EL (cell line): ENCODE results near the gene MROH8.

ENCODE experiments used
- DNase-seq: peaks from one replicate; pipeline ENCODE4 v3.0.0-alpha.2; 2016

The MROH8 gene

GRCh38 chr20:37178839-37179682 is at the start of gene MROH8, which contains the start of gene RPN2:
TSS of gene MROH8 (minus strand) at chr20:37179548.
TSS of gene RPN2 (plus strand) at chr20:37179330. CDS start at chr20:37179357, 27 bp downstream.
- peak; percentile 98 for DNase-seq

- DNase-seq: no peak
Observed at GRCh38 chr20:37228656-37229055, 49.3 kb upstream of the MROH8 start.

GRCh38 chr20:37228082-37228481 is 48.7 kb upstream of the MROH8 start:
- no peak for DNase-seq

GRCh38 chr20:37226889-37227288 is 47.5 kb upstream of the MROH8 start:
- DNase-seq: no peak

- no peak for DNase-seq
Observed at GRCh38 chr20:37225146-37225545, 45.8 kb upstream of the MROH8 start.

GRCh38 chr20:37223053-37223452 is 43.7 kb upstream of the MROH8 start:
- peak; percentile 89 for DNase-seq

- DNase-seq: no peak
Observed at GRCh38 chr20:37222086-37222485, 42.7 kb upstream of the MROH8 start.

- no peak for DNase-seq
Observed at GRCh38 chr20:37220731-37221130, 41.4 kb upstream of the MROH8 start.

- DNase-seq: no peak
Observed at GRCh38 chr20:37219751-37220668, 40.7 kb upstream of the MROH8 start.

GRCh38 chr20:37218976-37219375 is 39.6 kb upstream of the MROH8 start:
- DNase-seq: no peak

GRCh38 chr20:37218441-37218840 is 39.1 kb upstream of the MROH8 start:
- DNase-seq: no peak

- DNase-seq: no peak
Observed at GRCh38 chr20:37209661-37210314, 30.4 kb upstream of the MROH8 start.

GRCh38 chr20:37209193-37209592 is 29.8 kb upstream of the MROH8 start:
- no peak for DNase-seq

GRCh38 chr20:37207171-37207570 is 27.8 kb upstream of the MROH8 start:
- no peak for DNase-seq

GRCh38 chr20:37205794-37206193 is 26.4 kb upstream of the MROH8 start:
- no peak for DNase-seq

- DNase-seq: no peak
Observed at GRCh38 chr20:37205130-37205529, 25.8 kb upstream of the MROH8 start.

GRCh38 chr20:37204056-37204455 is 24.7 kb upstream of the MROH8 start:
- DNase-seq: no peak

GRCh38 chr20:37202267-37202943 is 23.1 kb upstream of the MROH8 start:
- peak; percentile 96 for DNase-seq

GRCh38 chr20:37201827-37202162 is 22.4 kb upstream of the MROH8 start:
- DNase-seq: no peak

- no peak for DNase-seq
Observed at GRCh38 chr20:37200926-37201826, 21.8 kb upstream of the MROH8 start.

- DNase-seq: no peak
Observed at GRCh38 chr20:37200376-37200775, 21.0 kb upstream of the MROH8 start.
